Sigmoid colon (tissue), 7 donors: ENCODE results near the gene GRM1. TPM values are rescaled to one million over a fixed set of nuclear protein-coding genes. Genes with fewer than 3 reads are reported as not detected.

Source experiments
- DNase-seq: peaks from one replicate; pipeline ENCODE4 v3.0.0-alpha.2; 2019
- H3K27ac ChIP-seq, 4 donors: fragments of 200-600 bp; sonication (generic); one replicate each; pipeline ENCODE4 v1.5.1; 2016 to 2019; ENCODE audit warnings: mild to moderate bottlenecking in 1 of 4
- H3K27me3 ChIP-seq, 3 donors: fragments of 200-600 bp; sonication (generic); one replicate each; pipeline ENCODE4 v1.5.1; 2019; ENCODE audit warnings: mild to moderate bottlenecking in 1 of 3
- H3K36me3 ChIP-seq, 4 donors: fragments of 200-600 bp; sonication (generic); one replicate each; pipeline ENCODE4 v1.5.1; 2016 to 2019
- H3K4me1 ChIP-seq, 4 donors: fragments of 200-600 bp; sonication (generic); one replicate each; pipeline ENCODE4 v1.5.1; 2017 to 2019
- H3K4me3 ChIP-seq, 4 donors: fragments of 200-600 bp; sonication (generic); one replicate each; pipeline ENCODE4 v1.5.1; 2017 to 2019; ENCODE audit warnings: mild to moderate bottlenecking in 2 of 4, moderate library complexity in 1 of 4
- H3K9me3 ChIP-seq, 4 donors: fragments of 200-600 bp in 3 of 4; sonication (generic) in 3 of 4; one replicate each; pipeline versions ENCODE4 v1.5.1 to v1.6.1; 2013 to 2019
- EP300 ChIP-seq, 4 donors: sonication (generic); formaldehyde crosslinking; IDR thresholded peaks; one replicate each; pipeline ENCODE4 v1.6.1; 2017; ENCODE audit warnings: antibody characterized with exemption in 4 of 4
- POLR2A ChIP-seq, 2 donors: fragments of 450-650 bp; IDR thresholded peaks; one replicate each; pipeline ENCODE4 v1.6.1; 2016; ENCODE audit warnings: antibody characterized with exemption in 2 of 2, mild to moderate bottlenecking in 2 of 2, moderate library complexity in 2 of 2
- POLR2AphosphoS5 ChIP-seq, 4 donors: sonication (generic); formaldehyde crosslinking; IDR thresholded peaks; one replicate each; pipeline ENCODE4 v1.6.1; 2017; ENCODE audit warnings: antibody characterized with exemption in 4 of 4
- WGBS, 2 donors: extraction: QIAGEN DNeasy Blood & Tissue Kit; methylation state at CpG; one replicate each; pipeline ENCODE4 v1.1.7; 2013; 5-methylcytosine and 5-hydroxymethylcytosine counted together
- intact Hi-C: fragments of 100-400 bp; cut with DNase I; formaldehyde crosslinking; loops from one replicate; pipeline ENCODE4 v1.15.1; 2023
- polyA plus RNA-seq, 3 donors: library from polyadenylated mRNA; stranded (reverse); fragments of 200-250 nt; gene quantifications; one replicate each; pipeline ENCODE4 v1.2.3, GENCODE V29; 2013
- total RNA-seq, 4 donors: library from RNA; depleted of rRNA; stranded (reverse); fragments of >200 nt; gene quantifications; one replicate each; pipeline ENCODE4 v1.1.0, GENCODE V29; 2016
- TF ChIP-seq, protein P1 (sequence below), 4 experiments: fragments of 450-650 bp in 3 of 4; fragments of 200-600 bp in 1 of 4; IDR thresholded peaks; one replicate each; pipeline ENCODE4 v1.5.1; 2016 to 2019; ENCODE audit warnings: antibody characterized with exemption in 4 of 4, mild to moderate bottlenecking in 3 of 4, moderate library complexity in 2 of 4
- donor health status: healthy with polysubstance abuse.
- donor health status: Bipolar disorder and iron deficiency.
- donor health status: healthy.

Gene GRM1
- total and polyA plus RNA-seq, 7 donors, result under 0.01 to 0.36 (median 0.03) TPM; not detected in 4

DNA sequence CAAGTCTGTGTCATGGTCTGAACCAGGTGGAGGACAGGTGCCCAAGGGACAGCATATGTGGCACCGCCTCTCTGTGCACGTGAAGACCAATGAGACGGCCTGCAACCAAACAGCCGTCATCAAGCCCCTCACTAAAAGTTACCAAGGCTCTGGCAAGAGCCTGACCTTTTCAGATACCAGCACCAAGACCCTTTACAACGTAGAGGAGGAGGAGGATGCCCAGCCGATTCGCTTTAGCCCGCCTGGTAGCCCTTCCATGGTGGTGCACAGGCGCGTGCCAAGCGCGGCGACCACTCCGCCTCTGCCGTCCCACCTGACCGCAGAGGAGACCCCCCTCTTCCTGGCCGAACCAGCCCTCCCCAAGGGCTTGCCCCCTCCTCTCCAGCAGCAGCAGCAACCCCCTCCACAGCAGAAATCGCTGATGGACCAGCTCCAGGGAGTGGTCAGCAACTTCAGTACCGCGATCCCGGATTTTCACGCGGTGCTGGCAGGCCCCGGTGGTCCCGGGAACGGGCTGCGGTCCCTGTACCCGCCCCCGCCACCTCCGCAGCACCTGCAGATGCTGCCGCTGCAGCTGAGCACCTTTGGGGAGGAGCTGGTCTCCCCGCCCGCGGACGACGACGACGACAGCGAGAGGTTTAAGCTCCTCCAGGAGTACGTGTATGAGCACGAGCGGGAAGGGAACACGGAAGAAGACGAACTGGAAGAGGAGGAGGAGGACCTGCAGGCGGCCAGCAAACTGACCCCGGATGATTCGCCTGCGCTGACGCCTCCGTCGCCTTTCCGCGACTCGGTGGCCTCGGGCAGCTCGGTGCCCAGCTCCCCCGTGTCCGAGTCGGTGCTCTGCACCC, 405.2 kb downstream of the GRM1 start:
- no peak for DNase-seq
- intact Hi-C loops, result no loop called here
- WGBS, 2 donors, result 15 to 25% methylated on average over 59 of the region's 59 CpGs
- Histone ChIP-seq H3K36me3 (no peaks in the 10 kb centered on the region), H3K27me3 (peaks cover 0 to 10% (median 0%) of the 10 kb centered on the region in 3 donors), H3K4me1 (peaks cover 0 to 11% (median 10%) of the 10 kb centered on the region in 4 donors), H3K4me3 (peak overlapping the region; percentile 19 to 48 (median 36)), H3K27ac (no peak overlapping the region), H3K9me3 (no peaks in the 10 kb centered on the region)
- TF ChIP-seq EP300 (IDR thresholded peaks at IDR 0.05), result no peak
- TF ChIP-seq, protein P1, sequence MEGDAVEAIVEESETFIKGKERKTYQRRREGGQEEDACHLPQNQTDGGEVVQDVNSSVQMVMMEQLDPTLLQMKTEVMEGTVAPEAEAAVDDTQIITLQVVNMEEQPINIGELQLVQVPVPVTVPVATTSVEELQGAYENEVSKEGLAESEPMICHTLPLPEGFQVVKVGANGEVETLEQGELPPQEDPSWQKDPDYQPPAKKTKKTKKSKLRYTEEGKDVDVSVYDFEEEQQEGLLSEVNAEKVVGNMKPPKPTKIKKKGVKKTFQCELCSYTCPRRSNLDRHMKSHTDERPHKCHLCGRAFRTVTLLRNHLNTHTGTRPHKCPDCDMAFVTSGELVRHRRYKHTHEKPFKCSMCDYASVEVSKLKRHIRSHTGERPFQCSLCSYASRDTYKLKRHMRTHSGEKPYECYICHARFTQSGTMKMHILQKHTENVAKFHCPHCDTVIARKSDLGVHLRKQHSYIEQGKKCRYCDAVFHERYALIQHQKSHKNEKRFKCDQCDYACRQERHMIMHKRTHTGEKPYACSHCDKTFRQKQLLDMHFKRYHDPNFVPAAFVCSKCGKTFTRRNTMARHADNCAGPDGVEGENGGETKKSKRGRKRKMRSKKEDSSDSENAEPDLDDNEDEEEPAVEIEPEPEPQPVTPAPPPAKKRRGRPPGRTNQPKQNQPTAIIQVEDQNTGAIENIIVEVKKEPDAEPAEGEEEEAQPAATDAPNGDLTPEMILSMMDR (IDR thresholded peaks at IDR 0.05), result no peak
- TF ChIP-seq POLR2AphosphoS5 (IDR thresholded peaks at IDR 0.05), result no peak
- TF ChIP-seq POLR2A (IDR thresholded peaks at IDR 0.05), result no peak

DNA sequence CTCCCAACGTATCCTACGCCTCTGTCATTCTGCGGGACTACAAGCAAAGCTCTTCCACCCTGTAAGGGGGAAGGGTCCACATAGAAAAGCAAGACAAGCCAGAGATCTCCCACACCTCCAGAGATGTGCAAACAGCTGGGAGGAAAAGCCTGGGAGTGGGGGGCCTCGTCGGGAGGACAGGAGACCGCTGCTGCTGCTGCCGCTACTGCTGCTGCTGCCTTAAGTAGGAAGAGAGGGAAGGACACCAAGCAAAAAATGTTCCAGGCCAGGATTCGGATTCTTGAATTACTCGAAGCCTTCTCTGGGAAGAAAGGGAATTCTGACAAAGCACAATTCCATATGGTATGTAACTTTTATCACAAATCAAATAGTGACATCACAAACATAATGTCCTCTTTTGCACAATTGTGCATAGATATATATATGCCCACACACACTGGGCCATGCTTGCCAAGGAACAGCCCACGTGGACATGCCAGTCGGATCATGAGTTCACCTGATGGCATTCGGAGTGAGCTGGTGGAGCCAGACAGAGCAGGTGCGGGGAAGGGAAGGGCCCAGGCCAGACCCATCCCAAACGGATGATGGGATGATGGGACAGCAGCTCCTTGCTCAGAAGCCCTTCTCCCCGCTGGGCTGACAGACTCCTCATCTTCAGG, 406.0 kb downstream of the GRM1 start:
- Histone ChIP-seq H3K9me3 (no peaks in the 10 kb centered on the region), H3K27me3 (peaks cover 0 to 10% (median 0%) of the 10 kb centered on the region in 3 donors), H3K4me3 (peak overlapping the region; percentile 19 to 48 (median 36)), H3K4me1 (peaks cover 0 to 16% (median 10%) of the 10 kb centered on the region in 4 donors), H3K27ac (no peak overlapping the region), H3K36me3 (no peaks in the 10 kb centered on the region)
- no peak for TF ChIP-seq POLR2AphosphoS5 (IDR thresholded peaks at IDR 0.05)
- no peak for TF ChIP-seq EP300 (IDR thresholded peaks at IDR 0.05)
- TF ChIP-seq POLR2A (IDR thresholded peaks at IDR 0.05), result no peak
- TF ChIP-seq, protein P1 (IDR thresholded peaks at IDR 0.05), result no peak
- WGBS, 2 donors, result 51 to 57% methylated on average over 15 of the region's 15 CpGs
- no peak for DNase-seq
- intact Hi-C loops, result no loop called here

DNA sequence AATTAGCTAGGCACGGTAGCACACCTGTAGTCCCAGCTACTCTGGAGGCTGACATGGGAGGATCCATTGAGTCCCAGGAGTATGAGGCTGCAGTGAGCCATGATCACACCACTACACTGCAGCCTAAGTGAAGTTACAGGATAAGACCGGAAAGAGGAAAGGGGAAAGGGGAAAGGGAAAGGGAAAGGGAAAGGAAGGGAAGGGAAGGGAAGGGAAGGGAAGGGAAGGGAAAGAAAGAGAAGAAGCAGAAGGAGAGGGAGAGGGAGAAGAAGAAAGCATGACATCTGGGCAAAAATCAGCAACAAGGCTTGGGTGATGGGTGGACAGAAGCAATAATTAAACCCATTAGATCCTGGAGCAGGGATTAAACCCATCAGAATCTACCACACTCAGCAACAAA, 413.0 kb downstream of the GRM1 start:
- 93 to 96% methylated on average over 2 of the region's 2 CpGs for WGBS, 2 donors
- no peak overlapping the region for H3K27ac ChIP-seq
- intact Hi-C loops, result no loop called here
- H3K27me3 ChIP-seq, result no peaks in the 10 kb centered on the region
- no peaks in the 10 kb centered on the region for H3K36me3 ChIP-seq
- no peak for DNase-seq
- TF ChIP-seq, protein P1 (IDR thresholded peaks at IDR 0.05), result no peak
- TF ChIP-seq EP300 (IDR thresholded peaks at IDR 0.05) (no peak), POLR2AphosphoS5 (IDR thresholded peaks at IDR 0.05) (no peak), POLR2A (IDR thresholded peaks at IDR 0.05) (no peak)
- H3K9me3 ChIP-seq, result no peaks in the 10 kb centered on the region
- H3K4me1 ChIP-seq, result peaks cover 0 to 7% (median 0%) of the 10 kb centered on the region in 4 donors
- no peak overlapping the region for H3K4me3 ChIP-seq

- Histone ChIP-seq H3K27ac (no peak overlapping the region), H3K4me1 (peaks cover 0 to 5% (median 0%) of the 10 kb centered on the region in 4 donors), H3K27me3 (no peaks in the 10 kb centered on the region), H3K36me3 (no peaks in the 10 kb centered on the region), H3K9me3 (no peaks in the 10 kb centered on the region), H3K4me3 (no peak overlapping the region)
- DNase-seq, result no peak
- 26 to 64% methylated on average over 5 of the region's 5 CpGs for WGBS, 2 donors
- intact Hi-C loops, result no loop called here
- TF ChIP-seq, protein P1 (IDR thresholded peaks at IDR 0.05), result no peak
- TF ChIP-seq POLR2A (IDR thresholded peaks at IDR 0.05) (no peak), POLR2AphosphoS5 (IDR thresholded peaks at IDR 0.05) (no peak), EP300 (IDR thresholded peaks at IDR 0.05) (no peak)
Measured at GRCh38 chr6:146444189-146444588, 415.3 kb downstream of the GRM1 start.
